HUDEP-2 (cell line): Measurements from ENCODE around the gene SOX5.
"Not testable (repeated sequence)": the region's sequence is repeated elsewhere in the genome, so short reads cannot be mapped to it uniquely, and the experiment has no call there.

Experiments
- DNase-seq, 76 experiments: peaks; one replicate each; lab custom pipeline; 2025; ENCODE audit not compliant: unreplicated experiment in 76 of 76; lab: John Stamatoyannopoulos, UW

The SOX5 gene

GRCh38 chr12:23560611-23561010 lies 388.9 kb downstream of the SOX5 start:
- no peak for DNase-seq

- DNase-seq: peak in 29 of 76 experiments; percentile 1 to 88 (median 39)
Observed at GRCh38 chr12:23559268-23559753, 390.2 kb downstream of the SOX5 start.

GRCh38 chr12:23556661-23557060 lies 392.8 kb downstream of the SOX5 start:
- DNase-seq: peak in 3 of 76 experiments; percentile 1 to 13 (median 12)

GRCh38 chr12:23555825-23556207 lies 393.7 kb downstream of the SOX5 start:
- DNase-seq: no peak

- no peak for DNase-seq
Observed at GRCh38 chr12:23555180-23555824, 394.2 kb downstream of the SOX5 start.

GRCh38 chr12:23552417-23552816 lies 397.1 kb downstream of the SOX5 start:
- no peak for DNase-seq

- no peak for DNase-seq
Observed at GRCh38 chr12:23550753-23551152, 398.7 kb downstream of the SOX5 start.

GRCh38 chr12:23548742-23549141 lies 400.7 kb downstream of the SOX5 start:
- DNase-seq: no peak

- DNase-seq: no peak
Observed at GRCh38 chr12:23546756-23547155, 402.7 kb downstream of the SOX5 start.

GRCh38 chr12:23543767-23544166 lies 405.7 kb downstream of the SOX5 start:
- DNase-seq: no peak

- DNase-seq: no peak
Observed at GRCh38 chr12:23542187-23542586, 407.3 kb downstream of the SOX5 start.

GRCh38 chr12:23540572-23540971 lies 408.9 kb downstream of the SOX5 start:
- DNase-seq: no peak

- no peak for DNase-seq
Observed at GRCh38 chr12:23536293-23536692, 413.2 kb downstream of the SOX5 start.

GRCh38 chr12:23535441-23535840 lies 414.0 kb downstream of the SOX5 start:
- DNase-seq: no peak

- DNase-seq: no peak
Observed at GRCh38 chr12:23534196-23534595, 415.3 kb downstream of the SOX5 start.

- DNase-seq: no peak
Observed at GRCh38 chr12:23533699-23534098, 415.8 kb downstream of the SOX5 start.

- peak in 12 of 76 experiments; percentile 1 to 56 (median 19) for DNase-seq
Observed at GRCh38 chr12:23533265-23533664, 416.2 kb downstream of the SOX5 start.

GRCh38 chr12:23528316-23528715 lies 421.2 kb downstream of the SOX5 start:
- no peak for DNase-seq

- DNase-seq: no peak
Observed at GRCh38 chr12:23525450-23526072, 423.9 kb downstream of the SOX5 start.

- no peak for DNase-seq
Observed at GRCh38 chr12:23523339-23523738, 426.1 kb downstream of the SOX5 start.

GRCh38 chr12:23519444-23519843 lies 430.0 kb downstream of the SOX5 start:
- DNase-seq: not testable (repeated sequence)

- DNase-seq: not testable (repeated sequence)
Observed at GRCh38 chr12:23515785-23516184, 433.7 kb downstream of the SOX5 start.
